Measurements from ENCODE around the gene ATXN7.

ATXN7 gene

DNA sequence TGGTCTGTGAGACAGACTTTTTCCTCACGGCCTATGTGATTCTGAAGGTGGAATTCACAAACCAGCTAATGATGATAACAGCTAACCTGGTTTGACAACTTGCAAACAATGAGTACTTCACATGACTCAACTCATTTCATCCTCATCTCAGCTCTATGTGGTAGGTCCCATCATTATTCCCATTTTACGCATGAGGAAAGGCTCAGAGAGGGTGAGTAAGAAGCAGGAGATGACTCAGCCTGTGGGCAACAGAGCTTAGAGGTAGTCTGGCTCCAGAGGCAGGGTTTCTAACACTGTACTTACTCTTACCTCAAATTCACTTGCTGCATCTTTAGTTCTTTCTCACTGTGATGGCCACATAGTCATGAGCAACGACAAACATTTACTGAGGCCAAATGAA is 185.5 kb downstream of the ATXN7 start:
- in situ Hi-C loops (cut with MboI; ENCODE audit: low pct_unique_long_range_greater_than_20kb, low sequenced_read_pairs, unreplicated experiment), result loop anchor here (25.0 kb wide), 1 partner anchor 338 kb away; no protein-coding TSS in a partner anchor
- TF ChIP-seq, protein P1, sequence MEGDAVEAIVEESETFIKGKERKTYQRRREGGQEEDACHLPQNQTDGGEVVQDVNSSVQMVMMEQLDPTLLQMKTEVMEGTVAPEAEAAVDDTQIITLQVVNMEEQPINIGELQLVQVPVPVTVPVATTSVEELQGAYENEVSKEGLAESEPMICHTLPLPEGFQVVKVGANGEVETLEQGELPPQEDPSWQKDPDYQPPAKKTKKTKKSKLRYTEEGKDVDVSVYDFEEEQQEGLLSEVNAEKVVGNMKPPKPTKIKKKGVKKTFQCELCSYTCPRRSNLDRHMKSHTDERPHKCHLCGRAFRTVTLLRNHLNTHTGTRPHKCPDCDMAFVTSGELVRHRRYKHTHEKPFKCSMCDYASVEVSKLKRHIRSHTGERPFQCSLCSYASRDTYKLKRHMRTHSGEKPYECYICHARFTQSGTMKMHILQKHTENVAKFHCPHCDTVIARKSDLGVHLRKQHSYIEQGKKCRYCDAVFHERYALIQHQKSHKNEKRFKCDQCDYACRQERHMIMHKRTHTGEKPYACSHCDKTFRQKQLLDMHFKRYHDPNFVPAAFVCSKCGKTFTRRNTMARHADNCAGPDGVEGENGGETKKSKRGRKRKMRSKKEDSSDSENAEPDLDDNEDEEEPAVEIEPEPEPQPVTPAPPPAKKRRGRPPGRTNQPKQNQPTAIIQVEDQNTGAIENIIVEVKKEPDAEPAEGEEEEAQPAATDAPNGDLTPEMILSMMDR (IDR thresholded peaks at IDR 0.05; ENCODE audit: extremely low read depth, insufficient read depth, missing control alignments), result no peak
- DNase-seq (ENCODE audit: low spot score), result no peak

DNA sequence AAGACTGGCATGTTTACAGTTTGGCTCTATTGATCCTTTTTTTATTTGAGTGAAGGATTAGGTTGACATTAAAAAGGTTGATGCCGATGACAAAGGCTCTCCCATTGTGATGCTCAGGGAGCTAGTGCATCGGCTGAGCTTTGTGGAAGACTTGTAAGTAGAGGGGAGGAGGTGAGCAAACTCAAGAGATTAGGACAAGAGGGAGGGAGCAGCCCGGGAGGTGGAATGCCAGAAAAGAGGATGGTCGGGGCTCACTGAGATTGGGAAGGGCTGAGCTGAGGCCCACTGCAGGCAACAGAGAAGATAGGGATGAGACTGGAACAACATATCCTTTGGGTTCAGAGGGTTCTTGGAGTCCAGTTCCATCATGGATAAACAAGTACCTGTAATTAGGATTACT is 186.2 kb downstream of the ATXN7 start:
- in situ Hi-C loops (cut with MboI; ENCODE audit: low pct_unique_long_range_greater_than_20kb, low sequenced_read_pairs, unreplicated experiment), result loop anchor here (25.0 kb wide), 1 partner anchor 337 kb away; no protein-coding TSS in a partner anchor

More for the DNA sequence above, 186.2 kb downstream of the ATXN7 start:
- DNase-seq (ENCODE audit: low spot score), result no peak
- TF ChIP-seq, protein P1 (IDR thresholded peaks at IDR 0.05; ENCODE audit: extremely low read depth, insufficient read depth, missing control alignments), result no peak

Measured in GM13977 (cell line).